ENCODE measurements around the gene KLF2.
"Not testable (repeated sequence)": the region's sequence is repeated elsewhere in the genome, so short reads cannot be mapped to it uniquely, and the experiment has no call there.

The KLF2 gene

GRCh38 chr19:16338470-16339360 is 14.1 kb downstream of the KLF2 start:
- DNase-seq (ENCODE audit: low read depth): no peak

- no peak for DNase-seq (ENCODE audit: low read depth)
Measured at GRCh38 chr19:16339361-16339725, 14.7 kb downstream of the KLF2 start.

GRCh38 chr19:16340092-16340491 is 15.5 kb downstream of the KLF2 start:
- no peak for DNase-seq (ENCODE audit: low read depth)

- no peak for DNase-seq (ENCODE audit: low read depth)
Measured at GRCh38 chr19:16340654-16341053, 16.0 kb downstream of the KLF2 start.

- no peak for DNase-seq (ENCODE audit: low read depth)
Measured at GRCh38 chr19:16342002-16342715, 17.5 kb downstream of the KLF2 start.

GRCh38 chr19:16343156-16343555 is 18.5 kb downstream of the KLF2 start:
- DNase-seq (ENCODE audit: low read depth): no peak

- no peak for DNase-seq (ENCODE audit: low read depth)
Measured at GRCh38 chr19:16345457-16345856, 20.8 kb downstream of the KLF2 start.

- not testable (repeated sequence) for DNase-seq (ENCODE audit: low read depth)
Measured at GRCh38 chr19:16347099-16347498, 22.5 kb downstream of the KLF2 start.

- DNase-seq (ENCODE audit: low read depth): no peak
Measured at GRCh38 chr19:16347706-16348105, 23.1 kb downstream of the KLF2 start.

GRCh38 chr19:16349551-16350152 is 25.0 kb downstream of the KLF2 start:
- no peak for DNase-seq (ENCODE audit: low read depth)

GRCh38 chr19:16351133-16351809 is 26.6 kb downstream of the KLF2 start:
- no peak for DNase-seq (ENCODE audit: low read depth)

- no peak for DNase-seq (ENCODE audit: low read depth)
Measured at GRCh38 chr19:16355293-16356043, 30.8 kb downstream of the KLF2 start.

- DNase-seq (ENCODE audit: low read depth): no peak
Measured at GRCh38 chr19:16358456-16358855, 33.8 kb downstream of the KLF2 start.

GRCh38 chr19:16359074-16359473 is 34.4 kb downstream of the KLF2 start:
- DNase-seq (ENCODE audit: low read depth): no peak

- DNase-seq (ENCODE audit: low read depth): no peak
Measured at GRCh38 chr19:16359964-16360363, 35.3 kb downstream of the KLF2 start.

- DNase-seq (ENCODE audit: low read depth): no peak
Measured at GRCh38 chr19:16360738-16361137, 36.1 kb downstream of the KLF2 start.

GRCh38 chr19:16361254-16361653 is 36.6 kb downstream of the KLF2 start:
- no peak for DNase-seq (ENCODE audit: low read depth)

- no peak for DNase-seq (ENCODE audit: low read depth)
Measured at GRCh38 chr19:16361926-16362325, 37.3 kb downstream of the KLF2 start.

GRCh38 chr19:16363133-16363851 is 38.7 kb downstream of the KLF2 start:
- no peak for DNase-seq (ENCODE audit: low read depth)

GRCh38 chr19:16363852-16364230 is 39.2 kb downstream of the KLF2 start:
- no peak for DNase-seq (ENCODE audit: low read depth)

All from T follicular helper cell (primary cell).